SK-N-SH (cell line): ENCODE data around the gene KLHL22. TPM values are rescaled to one million over a fixed set of nuclear protein-coding genes. Genes with fewer than 3 reads are reported as not detected.

Source experiments
- CTCF ChIA-PET: fragments of 300-600, 350-600 bp; formaldehyde crosslinking; extraction: SDS; loops from one replicate; lab custom pipeline; 2021; lab: Yijun Ruan, JAX
- POLR2A ChIA-PET: fragments of 350-600 bp; sonication (Branson Sonifier 250); formaldehyde crosslinking; extraction: SDS; loops from one replicate; lab custom pipeline; 2020; ENCODE audit warnings: antibody characterized with exemption, inconsistent platforms; lab: Yijun Ruan, JAX
- DNase-seq: peaks from one replicate; pipeline ENCODE4 v3.0.0; 2012
- H2AFZ ChIP-seq: fragments of 200-600 bp; sonication (generic); 2 replicates; pipeline ENCODE4 v1.8.1; 2016; ENCODE audit warnings: antibody characterized with exemption, mild to moderate bottlenecking, low read depth
- H3F3A ChIP-seq: fragments of 200-600 bp; sonication (generic); replicated peaks from 2 replicates; pipeline ENCODE3; 2016; ENCODE audit warnings: antibody characterized with exemption, mild to moderate bottlenecking; ENCODE audit not compliant: insufficient read depth
- H3K27ac ChIP-seq, 2 experiments: fragments of 200-500 bp in 1 of 2; fragments of 200-600 bp in 1 of 2; sonication (Bioruptor generic) in 1 of 2; sonication (generic), shearing (Covaris generic) in 1 of 2; 2 replicates each; pipeline versions ENCODE4 v1.5.1 to v1.6.1; 2014 to 2016; ENCODE audit warnings: low read depth in 2 of 2, inconsistent platforms in 1 of 2, low read length in 1 of 2, mild to moderate bottlenecking in 1 of 2, mixed read lengths in 1 of 2
- H3K27me3 ChIP-seq: fragments of 200-600 bp; sonication (generic), shearing (Covaris generic); 2 replicates; pipeline ENCODE4 v1.6.1; 2016; ENCODE audit warnings: mixed run types; ENCODE audit not compliant: insufficient read depth
- H3K36me3 ChIP-seq, 2 experiments: fragments of 200-500 bp in 1 of 2; fragments of 200-600 bp in 1 of 2; sonication (Bioruptor generic) in 1 of 2; sonication (generic) in 1 of 2; replicated peaks in 1 of 2; 2 replicates each; pipeline versions ENCODE3 to v1.5.1; 2014 to 2016; ENCODE audit warnings: low read length in 1 of 2, mild to moderate bottlenecking in 1 of 2; ENCODE audit not compliant: insufficient read depth in 2 of 2, control insufficient read depth in 1 of 2
- H3K4me1 ChIP-seq, 2 experiments: fragments of 200-500 bp in 1 of 2; fragments of 200-600 bp in 1 of 2; sonication (Bioruptor generic) in 1 of 2; sonication (generic), shearing (Covaris generic) in 1 of 2; 2 replicates each; pipeline versions ENCODE4 v1.5.1 to v1.6.1; 2014 to 2016; ENCODE audit warnings: low read depth in 1 of 2, low read length in 1 of 2, mixed run types in 1 of 2; ENCODE audit not compliant: insufficient read depth in 2 of 2, control insufficient read depth in 1 of 2
- H3K4me2 ChIP-seq: fragments of 200-600 bp; sonication (generic), shearing (Covaris generic); 2 replicates; pipeline ENCODE4 v1.6.1; 2017; ENCODE audit warnings: mixed run types
- H3K4me3 ChIP-seq, 2 experiments: fragments of 200-500 bp in 1 of 2; fragments of 200-600 bp in 1 of 2; sonication (Bioruptor generic) in 1 of 2; sonication (generic), shearing (Covaris generic) in 1 of 2; 2 replicates each; pipeline versions ENCODE4 v1.5.1 to v1.8.1; 2014 to 2016; ENCODE audit warnings: low read depth in 2 of 2, inconsistent platforms in 1 of 2, low read length in 1 of 2, mild to moderate bottlenecking in 1 of 2, mixed read lengths in 1 of 2, moderate library complexity in 1 of 2
- H3K79me2 ChIP-seq: fragments of 200-600 bp; sonication (generic); 2 replicates; pipeline ENCODE4 v1.8.1; 2017; ENCODE audit warnings: mild to moderate bottlenecking; ENCODE audit not compliant: insufficient read depth
- H3K9ac ChIP-seq: fragments of 200-600 bp; sonication (generic); 2 replicates; pipeline ENCODE4 v1.6.1; 2017; ENCODE audit warnings: mixed run types
- H3K9me2 ChIP-seq: fragments of 200-600 bp; sonication (generic); 2 replicates; pipeline ENCODE4 v1.6.1; 2017; ENCODE audit warnings: mixed run types
- H3K9me3 ChIP-seq: fragments of 200-600 bp; sonication (generic); 2 replicates; pipeline ENCODE4 v1.6.1; 2017; ENCODE audit warnings: mixed run types, mild to moderate bottlenecking, moderate library complexity
- H4K20me1 ChIP-seq: fragments of 200-600 bp; sonication (generic); 2 replicates; pipeline ENCODE4 v1.6.1; 2017; ENCODE audit warnings: mild to moderate bottlenecking, mixed run types; ENCODE audit not compliant: insufficient read depth
- ELF1 ChIP-seq: IDR thresholded peaks from 2 replicates; pipeline ENCODE4 v1.4.0; 2012
- EZH2phosphoT487 ChIP-seq: fragments of 200-600 bp; sonication (generic); IDR thresholded peaks from 2 replicates; pipeline ENCODE4 v1.6.1; 2017; ENCODE audit warnings: low read depth, mixed run types, mild to moderate bottlenecking, antibody characterized with exemption, moderate library complexity, borderline replicate concordance
- FOXJ3 ChIP-seq: sonication (generic); formaldehyde crosslinking; IDR thresholded peaks from 2 replicates; pipeline ENCODE4 v1.5.1; 2020; ENCODE audit warnings: mild to moderate bottlenecking, missing genetic modification reagents
- FOXM1 ChIP-seq: IDR thresholded peaks from 2 replicates; pipeline ENCODE4 v1.4.0; 2012; ENCODE audit warnings: low read depth, mild to moderate bottlenecking
- GABPA ChIP-seq: IDR thresholded peaks from 2 replicates; pipeline ENCODE4 v1.4.0; 2012; ENCODE audit warnings: low read depth, mild to moderate bottlenecking
- GATA2 ChIP-seq: sonication (generic); formaldehyde crosslinking; IDR thresholded peaks from 2 replicates; pipeline ENCODE4 v1.5.0; 2020; ENCODE audit warnings: mild to moderate bottlenecking, missing genetic modification reagents
- MEF2A ChIP-seq: IDR thresholded peaks from 2 replicates; pipeline ENCODE4 v1.4.0; 2012; ENCODE audit warnings: low read depth, borderline replicate concordance
- NFIC ChIP-seq: IDR thresholded peaks from 2 replicates; pipeline ENCODE4 v1.4.0; 2012; ENCODE audit warnings: borderline replicate concordance
- NRF1 ChIP-seq: IDR thresholded peaks from 2 replicates; pipeline ENCODE4 v1.6.1; 2012; ENCODE audit warnings: low read depth, mild to moderate bottlenecking, low read length
- PBX3 ChIP-seq: IDR thresholded peaks from 2 replicates; pipeline ENCODE4; 2012
- POLR2AphosphoS5 ChIP-seq: IDR thresholded peaks from 2 replicates; pipeline ENCODE4 v1.6.1; 2012; ENCODE audit warnings: low read depth, low read length
- RAD21 ChIP-seq: IDR thresholded peaks from 2 replicates; pipeline ENCODE4 v1.6.1; 2012; ENCODE audit warnings: mild to moderate bottlenecking, low read length
- RCOR1 ChIP-seq: fragments of 150-350 bp; IDR thresholded peaks from 2 replicates; pipeline ENCODE4 v1.6.1; 2017; ENCODE audit warnings: antibody characterized with exemption, low read length
- RFX5 ChIP-seq: IDR thresholded peaks from 2 replicates; pipeline ENCODE4 v1.6.1; 2012; ENCODE audit warnings: mild to moderate bottlenecking, improper control_type of control experiment, low read length
- TCF12 ChIP-seq: IDR thresholded peaks from 2 replicates; pipeline ENCODE4 v1.4.0; 2012
- USF2 ChIP-seq: fragments of 150-350 bp; IDR thresholded peaks from 2 replicates; pipeline ENCODE4 v1.6.1; 2017; ENCODE audit warnings: antibody characterized with exemption, low read length, low read depth, borderline replicate concordance
- WGBS: methylation state at CpG from one replicate; pipeline ENCODE4 v1.1.6; 2017; ENCODE audit warnings: low lambda C conversion rate; 5-methylcytosine and 5-hydroxymethylcytosine counted together
- polyA plus RNA-seq, 3 experiments: library from polyadenylated mRNA; depleted of rRNA; stranded (reverse); fragments of >200 nt; gene quantifications; 2 replicates each; pipeline ENCODE4 v1.2.3, GENCODE V29; 2012

KLHL22 gene
- polyA plus RNA-seq, 1 of the 3 experiments (the other 2 are of a cell fraction): 26.5 TPM

DNA sequence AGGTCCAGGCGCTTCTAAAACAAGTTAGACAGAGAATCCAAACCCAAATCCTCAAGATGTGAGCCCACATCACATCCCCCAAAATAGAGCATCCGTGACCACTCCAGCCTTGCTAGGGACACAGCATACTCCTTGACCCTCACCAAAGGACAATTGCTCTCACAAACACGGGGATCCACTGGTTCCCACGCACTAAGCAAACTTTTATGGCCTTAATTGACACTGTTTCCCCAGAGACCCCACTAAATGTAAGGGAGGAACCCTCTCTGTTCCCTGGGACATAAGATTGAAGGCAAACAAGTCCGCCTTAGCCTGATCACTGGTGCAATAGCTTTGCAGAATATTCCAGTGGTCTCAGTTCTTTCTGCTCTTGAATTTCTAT, 81.5 kb downstream of the KLHL22 start:
- Histone ChIP-seq H3K4me2 (no peak overlapping the region), H3F3A (no peaks in the 10 kb centered on the region), H3K79me2 (no peaks in the 10 kb centered on the region), H2AFZ (no peak overlapping the region), H3K4me1 (no peaks in the 10 kb centered on the region; a peak in 1 of 4 replicates), H3K9me3 (no peaks in the 10 kb centered on the region), H4K20me1 (no peaks in the 10 kb centered on the region), H3K27ac (no peak overlapping the region), H3K36me3 (no peaks in the 10 kb centered on the region), H3K27me3 (no peaks in the 10 kb centered on the region), H3K9me2 (no peaks in the 10 kb centered on the region), H3K9ac (no peak overlapping the region), H3K4me3 (no peak overlapping the region)
- ChIA-PET CTCF (no interaction called here), POLR2A (no interaction called here)
- 83% methylated on average over 5 of the region's 5 CpGs for WGBS
- TF ChIP-seq FOXJ3 (no peak), NFIC (no peak), GABPA (no peak), EZH2phosphoT487 (no peak), RFX5 (no peak), TCF12 (no peak)
- no peak for DNase-seq

GRCh38 chr22:20413217-20414058, 82.2 kb downstream of the KLHL22 start:
- CTCF ChIA-PET: interaction anchor here (1.0 kb wide), 1 partner anchor 83 kb away, joined by 3 read pairs; no protein-coding TSS in a partner anchor

More at GRCh38 chr22:20413217-20414058, 82.2 kb downstream of the KLHL22 start:
- Histone ChIP-seq H3K4me3 (no peak overlapping the region), H2AFZ (no peak overlapping the region), H3K27ac (no peak overlapping the region), H3K4me2 (no peak overlapping the region), H3K4me1 (no peaks in the 10 kb centered on the region; a peak in 1 of 4 replicates), H4K20me1 (no peaks in the 10 kb centered on the region), H3K79me2 (no peaks in the 10 kb centered on the region), H3K9ac (no peak overlapping the region), H3F3A (no peaks in the 10 kb centered on the region), H3K9me2 (no peaks in the 10 kb centered on the region), H3K36me3 (no peaks in the 10 kb centered on the region), H3K9me3 (no peaks in the 10 kb centered on the region), H3K27me3 (no peaks in the 10 kb centered on the region)
- TF ChIP-seq PBX3 (no peak), USF2 (no peak), ELF1 (no peak), RCOR1 (no peak), GATA2 (CRISPR knock-in tag) (no peak), POLR2AphosphoS5 (no peak), RAD21 (no peak), FOXM1 (no peak), MEF2A (no peak), NRF1 (no peak)
- 90% methylated on average over 9 of the region's 9 CpGs for WGBS
- POLR2A ChIA-PET: no interaction called here
- no peak for DNase-seq
